KOPT-K1 (cell line): Measurements from ENCODE around the gene PTPN18.
"Not testable (repeated sequence)": the region's sequence is repeated elsewhere in the genome, so short reads cannot be mapped to it uniquely, and the experiment has no call there.

Source experiments
- H3K27ac ChIP-seq: fragments of 200-600 bp; sonication (generic); 2 replicates; pipeline ENCODE4 v1.5.1; 2016; ENCODE audit warnings: antibody characterized with exemption, mild to moderate bottlenecking, low read depth, low read length; ENCODE audit not compliant: poor library complexity, severe bottlenecking
- H3K36me3 ChIP-seq: fragments of 200-600 bp; sonication (generic); 2 replicates; pipeline ENCODE4 v1.5.1; 2017; ENCODE audit warnings: antibody characterized with exemption, mild to moderate bottlenecking, low read length, moderate library complexity; ENCODE audit not compliant: insufficient read depth
- H3K9me3 ChIP-seq: fragments of 200-600 bp; sonication (generic); 2 replicates; pipeline ENCODE4 v1.5.1; 2017; ENCODE audit warnings: antibody characterized with exemption, low read length, mild to moderate bottlenecking; ENCODE audit not compliant: insufficient read depth, poor library complexity, severe bottlenecking

The PTPN18 gene, protein sequence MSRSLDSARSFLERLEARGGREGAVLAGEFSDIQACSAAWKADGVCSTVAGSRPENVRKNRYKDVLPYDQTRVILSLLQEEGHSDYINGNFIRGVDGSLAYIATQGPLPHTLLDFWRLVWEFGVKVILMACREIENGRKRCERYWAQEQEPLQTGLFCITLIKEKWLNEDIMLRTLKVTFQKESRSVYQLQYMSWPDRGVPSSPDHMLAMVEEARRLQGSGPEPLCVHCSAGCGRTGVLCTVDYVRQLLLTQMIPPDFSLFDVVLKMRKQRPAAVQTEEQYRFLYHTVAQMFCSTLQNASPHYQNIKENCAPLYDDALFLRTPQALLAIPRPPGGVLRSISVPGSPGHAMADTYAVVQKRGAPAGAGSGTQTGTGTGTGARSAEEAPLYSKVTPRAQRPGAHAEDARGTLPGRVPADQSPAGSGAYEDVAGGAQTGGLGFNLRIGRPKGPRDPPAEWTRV

DNA sequence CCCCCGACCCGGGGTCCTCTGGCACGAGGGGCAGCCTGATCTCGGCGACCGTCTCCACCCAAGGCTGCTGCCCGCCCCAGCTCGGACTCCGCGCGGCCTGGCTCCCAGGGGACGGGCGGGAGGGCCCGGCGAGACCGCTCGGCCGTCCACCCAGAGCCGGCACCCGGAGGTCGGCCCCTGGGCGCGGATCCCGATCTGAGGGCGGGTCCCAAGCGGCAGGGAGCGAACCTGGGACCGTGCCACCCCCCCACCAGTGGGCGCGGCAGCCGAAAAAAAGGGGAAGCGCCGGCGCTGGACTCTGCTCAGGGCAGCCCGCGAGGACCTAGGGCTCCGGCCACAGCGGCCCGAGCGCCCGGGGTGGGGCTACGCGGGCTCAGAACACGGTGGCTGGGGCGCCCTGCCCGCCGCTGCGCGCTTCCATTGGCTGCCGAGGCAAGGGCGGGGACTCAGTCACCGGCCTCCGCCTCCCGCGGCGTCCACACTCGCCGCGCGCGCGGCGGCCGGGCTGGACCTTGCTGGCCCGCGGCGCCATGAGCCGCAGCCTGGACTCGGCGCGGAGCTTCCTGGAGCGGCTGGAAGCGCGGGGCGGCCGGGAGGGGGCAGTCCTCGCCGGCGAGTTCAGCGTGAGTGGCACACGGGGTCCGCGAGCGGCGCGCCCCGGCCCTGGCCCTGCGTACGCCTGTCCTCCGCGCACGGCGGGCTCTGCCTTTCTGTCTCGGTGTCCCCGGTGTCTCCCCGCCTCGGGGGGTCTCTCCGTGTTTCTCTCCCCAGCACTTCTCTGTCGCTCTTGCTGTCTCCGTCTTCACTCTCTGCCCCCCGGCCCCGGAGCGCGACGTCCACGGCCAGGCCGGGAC lies at the start of gene PTPN18:
Gene PTPN18 (plus strand): TSS at position 479 of the 854 bp plus-strand sequence. CDS start 52 bp downstream, at position 531.
- Histone ChIP-seq H3K27ac (no peak within 1 kb of the TSS), H3K36me3 (no peaks in the 10 kb centered on the region), H3K9me3 (no peaks in the 10 kb centered on the region)

- Histone ChIP-seq H3K36me3 (no peaks in the 10 kb centered on the region), H3K27ac (no peak overlapping the region), H3K9me3 (no peaks in the 10 kb centered on the region)
Measured at GRCh38 chr2:130307850-130308249, 48.0 kb upstream of the PTPN18 start.

GRCh38 chr2:130310881-130311280 lies 45.0 kb upstream of the PTPN18 start:
- no peak overlapping the region for H3K27ac ChIP-seq
- no peaks in the 10 kb centered on the region for H3K9me3 ChIP-seq
- no peaks in the 10 kb centered on the region for H3K36me3 ChIP-seq

DNA sequence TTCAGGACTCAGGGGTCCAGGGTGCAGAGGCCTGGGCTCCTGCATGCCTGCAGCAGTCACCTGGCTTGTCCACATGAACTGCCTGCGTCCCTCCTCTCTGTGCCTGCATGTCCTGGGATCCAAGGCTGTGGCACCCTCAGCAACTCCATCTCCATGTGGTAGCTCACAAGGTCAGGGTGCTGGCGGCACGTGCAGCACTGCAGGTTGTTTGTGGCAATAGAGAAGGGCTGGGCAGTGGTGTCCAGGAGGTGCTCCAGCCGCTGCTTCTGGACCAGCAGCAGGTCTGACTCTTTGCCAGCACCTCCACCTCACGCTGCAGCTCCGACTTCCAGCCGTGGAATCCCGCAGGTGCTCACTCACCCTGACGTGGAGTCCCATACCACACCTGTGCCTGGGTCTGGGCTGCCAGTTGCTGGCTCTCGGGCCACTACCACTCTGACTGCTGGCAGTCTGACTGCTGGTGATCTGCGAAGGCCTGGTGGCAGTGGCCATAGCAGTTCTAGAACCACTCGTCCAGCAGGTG lies 42.0 kb upstream of the PTPN18 start:
- no peak overlapping the region for H3K27ac ChIP-seq
- H3K36me3 ChIP-seq, result no peaks in the 10 kb centered on the region

GRCh38 chr2:130314377-130314776 lies 41.5 kb upstream of the PTPN18 start:
- Histone ChIP-seq H3K27ac (no peak overlapping the region), H3K36me3 (no peaks in the 10 kb centered on the region)

More for the DNA sequence above, 42.0 kb upstream of the PTPN18 start:
- no peaks in the 10 kb centered on the region for H3K9me3 ChIP-seq

GRCh38 chr2:130316596-130316995 lies 39.3 kb upstream of the PTPN18 start:
- Histone ChIP-seq H3K36me3 (no peaks in the 10 kb centered on the region), H3K27ac (no peak overlapping the region), H3K9me3 (no peaks in the 10 kb centered on the region)

More at GRCh38 chr2:130314377-130314776, 41.5 kb upstream of the PTPN18 start:
- no peaks in the 10 kb centered on the region for H3K9me3 ChIP-seq

DNA sequence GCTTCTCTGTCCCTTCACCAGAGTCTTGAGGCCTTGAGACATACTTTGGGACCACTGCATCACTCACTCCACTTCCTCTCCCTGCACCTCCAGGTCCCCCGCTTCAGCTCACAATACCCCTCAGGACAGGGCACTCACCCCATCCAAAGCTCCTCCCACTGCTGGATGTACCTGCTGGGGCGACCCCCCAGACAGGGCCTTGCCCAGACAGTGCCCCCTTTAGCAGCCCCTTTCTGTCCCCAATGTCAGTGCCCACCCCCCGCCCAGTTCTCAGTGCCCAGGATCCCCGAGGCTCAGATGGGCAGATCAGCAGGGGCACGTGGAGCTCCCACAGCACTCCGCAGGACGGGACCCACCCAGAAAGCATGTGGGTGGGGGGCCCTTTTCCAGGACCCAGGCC lies 37.0 kb upstream of the PTPN18 start:
- no peaks in the 10 kb centered on the region for H3K36me3 ChIP-seq
- H3K27ac ChIP-seq, result no peak overlapping the region
- no peaks in the 10 kb centered on the region for H3K9me3 ChIP-seq

- no peak overlapping the region for H3K27ac ChIP-seq
- no peaks in the 10 kb centered on the region for H3K36me3 ChIP-seq
- H3K9me3 ChIP-seq, result no peaks in the 10 kb centered on the region
Measured at GRCh38 chr2:130319536-130319935, 36.3 kb upstream of the PTPN18 start.

DNA sequence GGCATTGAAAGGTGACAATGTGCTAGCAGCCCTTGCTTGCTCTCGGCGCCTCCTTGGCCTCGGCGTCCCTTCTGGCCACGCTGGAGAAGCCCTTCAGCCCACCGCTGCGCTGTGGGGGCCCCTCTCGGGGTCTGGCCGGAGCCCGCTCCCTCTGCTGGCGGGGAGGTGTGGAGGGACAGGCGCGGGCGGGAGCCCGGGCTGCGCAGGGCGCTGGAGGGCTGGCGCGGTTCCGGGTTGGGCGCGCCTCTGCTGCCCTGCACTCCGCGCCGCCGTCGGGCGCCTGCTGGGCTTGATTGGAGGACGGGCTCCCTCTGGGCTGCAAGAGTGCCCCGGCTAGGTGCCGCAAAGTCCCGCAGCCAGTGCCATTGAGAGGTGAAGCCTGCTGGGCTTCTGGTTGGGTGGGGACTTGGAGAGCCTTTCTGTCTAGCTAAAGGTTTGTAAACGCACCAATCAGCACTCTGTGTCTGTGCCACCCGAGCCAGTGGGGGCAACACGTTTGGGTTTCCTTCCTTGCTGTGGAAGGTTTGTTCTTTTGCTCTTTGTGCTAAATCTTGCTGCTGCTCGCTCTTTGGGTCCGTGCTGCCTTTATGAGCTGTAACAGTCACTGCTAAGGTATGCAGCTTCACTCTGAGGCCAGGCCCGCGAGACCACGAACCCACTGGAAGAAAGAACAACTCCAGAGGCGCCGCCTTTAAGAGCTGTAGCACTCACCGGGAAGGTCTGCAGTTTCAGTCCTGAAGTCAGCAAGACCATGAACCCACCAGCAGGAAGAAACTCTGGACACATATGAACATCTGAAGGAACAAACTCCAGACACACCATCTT lies 27.9 kb upstream of the PTPN18 start:
- Histone ChIP-seq H3K9me3 (no peaks in the 10 kb centered on the region), H3K27ac (no peak overlapping the region), H3K36me3 (no peaks in the 10 kb centered on the region)

- Histone ChIP-seq H3K9me3 (no peaks in the 10 kb centered on the region), H3K36me3 (no peaks in the 10 kb centered on the region), H3K27ac (no peak overlapping the region)
Measured at GRCh38 chr2:130328710-130329109, 27.1 kb upstream of the PTPN18 start.

GRCh38 chr2:130332271-130333073 lies 23.4 kb upstream of the PTPN18 start:
- Histone ChIP-seq H3K27ac (no peak overlapping the region), H3K36me3 (no peaks in the 10 kb centered on the region)

GRCh38 chr2:130333253-130333652 lies 22.6 kb upstream of the PTPN18 start:
- not testable (repeated sequence) for H3K36me3 ChIP-seq, H3K27ac ChIP-seq

More at GRCh38 chr2:130332271-130333073, 23.4 kb upstream of the PTPN18 start:
- no peaks in the 10 kb centered on the region for H3K9me3 ChIP-seq

DNA sequence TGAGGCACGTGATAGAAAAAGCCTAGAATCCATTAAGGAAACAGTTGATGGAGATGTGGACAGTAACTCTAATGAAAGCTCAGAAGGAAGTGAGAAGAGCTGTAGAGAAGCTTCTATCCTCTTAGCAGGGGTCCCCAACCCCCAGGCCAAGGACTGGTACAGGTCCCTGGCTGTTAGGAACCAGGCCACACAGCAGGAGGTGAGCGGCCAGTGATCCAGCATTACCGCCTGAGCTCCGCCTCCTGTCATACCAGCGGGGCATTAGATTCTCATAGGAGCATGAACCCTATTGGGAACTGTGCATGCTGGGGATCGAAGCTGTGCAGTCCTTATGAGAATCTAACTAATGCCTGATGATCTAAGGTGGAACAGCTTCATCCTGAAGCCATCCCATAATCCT lies 21.8 kb upstream of the PTPN18 start:
- H3K27ac ChIP-seq, result no peak overlapping the region
- no peaks in the 10 kb centered on the region for H3K9me3 ChIP-seq
- H3K36me3 ChIP-seq, result peaks cover 13% of the 10 kb centered on the region

More at GRCh38 chr2:130333253-130333652, 22.6 kb upstream of the PTPN18 start:
- H3K9me3 ChIP-seq, result not testable (repeated sequence)

GRCh38 chr2:130335226-130335625 lies 20.6 kb upstream of the PTPN18 start:
- no peak overlapping the region for H3K27ac ChIP-seq
- H3K36me3 ChIP-seq, result peaks cover 20% of the 10 kb centered on the region
- no peaks in the 10 kb centered on the region for H3K9me3 ChIP-seq
